HG03469 (cell line): ENCODE results near the gene BORCS8.
"Not testable (repeated sequence)": the region's sequence is repeated elsewhere in the genome, so short reads cannot be mapped to it uniquely, and the experiment has no call there.

Source experiments
- ATAC-seq: cut with Tn5 transposase; IDR thresholded peaks from one replicate; pipeline ENCODE4 v1.9.1; 2021; ENCODE audit warnings: mild to moderate bottlenecking, moderate library complexity, moderate number of reproducible peaks; ENCODE audit not compliant: unreplicated experiment

BORCS8 gene

DNA sequence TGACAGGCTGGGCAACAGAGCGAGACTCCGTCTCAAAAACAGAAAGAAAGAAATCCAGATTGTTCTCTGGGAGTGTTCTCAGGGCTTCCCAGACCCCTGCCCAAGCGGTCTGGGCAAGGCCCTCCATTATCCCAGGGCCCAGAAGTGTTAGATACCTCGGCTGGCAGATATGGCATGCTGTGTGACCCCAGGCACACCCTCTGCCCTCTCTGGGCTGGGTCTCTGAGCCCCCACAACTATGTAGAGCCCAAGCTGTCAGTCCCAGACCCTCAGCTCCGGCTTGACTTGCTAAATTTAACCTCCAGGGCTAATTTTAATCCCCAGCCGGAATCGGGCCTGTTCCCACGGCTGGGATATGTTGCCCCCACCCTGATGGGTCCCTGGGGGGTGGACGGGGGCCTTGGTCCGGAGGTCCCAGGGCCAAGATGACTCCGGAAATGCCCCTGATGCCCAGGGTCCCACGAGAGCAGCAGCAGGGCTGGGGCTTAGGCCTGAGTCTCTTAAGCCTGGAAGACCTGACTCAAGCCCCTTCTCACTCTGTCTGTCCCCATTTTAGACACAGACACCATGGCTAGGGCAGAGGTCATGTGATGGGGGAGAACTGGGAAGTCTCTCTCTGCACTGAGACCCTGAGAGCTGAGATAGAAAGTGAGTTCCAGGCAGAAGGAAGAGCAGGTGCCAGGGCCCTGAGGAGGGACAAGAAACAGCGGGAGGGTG, 39.1 kb downstream of the BORCS8 start:
- ATAC-seq: no peak

DNA sequence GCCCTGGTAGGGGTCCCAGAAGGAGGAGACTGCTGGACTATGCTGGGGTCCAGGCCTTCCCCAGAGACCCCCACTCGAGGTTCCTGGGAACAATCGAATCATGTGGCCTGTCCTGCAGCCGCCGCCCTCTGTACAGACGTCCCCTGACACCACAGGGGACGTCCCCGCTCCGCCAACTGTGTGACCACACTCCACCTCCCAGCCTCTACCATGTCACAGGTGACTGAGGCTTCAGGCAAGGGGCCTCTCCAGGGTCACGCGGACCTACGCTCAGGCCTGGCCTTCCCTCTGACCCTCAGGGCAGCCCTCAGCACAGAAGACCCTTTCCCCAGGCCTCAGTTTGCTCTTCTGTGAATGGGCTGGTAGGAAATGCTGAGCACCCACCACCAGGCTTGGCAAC, 40.5 kb downstream of the BORCS8 start:
- ATAC-seq: peak; percentile 37

GRCh38 chr19:19149435-19149834, 42.5 kb downstream of the BORCS8 start:
- no peak for ATAC-seq

- not testable (repeated sequence) for ATAC-seq
These were observed 43.4 kb downstream of the BORCS8 start for GRCh38 chr19:19148504-19148903.

DNA sequence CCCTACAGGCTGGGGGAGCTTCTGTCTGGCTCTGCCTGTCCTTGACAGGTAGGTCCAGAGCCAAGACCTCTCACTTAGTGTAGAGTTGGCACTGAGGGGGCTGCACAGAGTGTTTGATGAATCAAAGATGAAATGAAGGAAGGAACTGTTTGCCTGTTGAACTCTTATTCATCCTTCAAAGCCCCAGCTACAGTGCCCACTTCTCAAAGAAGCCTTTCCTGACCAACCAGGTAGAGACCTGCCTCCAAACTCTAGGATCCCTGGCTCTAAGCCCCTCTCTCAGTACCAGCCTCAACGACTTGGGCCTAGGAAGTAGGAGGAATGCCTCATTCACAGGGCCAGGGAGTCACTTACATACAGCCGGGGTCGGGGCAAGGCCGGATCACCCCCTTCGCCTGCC, 44.6 kb downstream of the BORCS8 start:
- ATAC-seq: no peak

DNA sequence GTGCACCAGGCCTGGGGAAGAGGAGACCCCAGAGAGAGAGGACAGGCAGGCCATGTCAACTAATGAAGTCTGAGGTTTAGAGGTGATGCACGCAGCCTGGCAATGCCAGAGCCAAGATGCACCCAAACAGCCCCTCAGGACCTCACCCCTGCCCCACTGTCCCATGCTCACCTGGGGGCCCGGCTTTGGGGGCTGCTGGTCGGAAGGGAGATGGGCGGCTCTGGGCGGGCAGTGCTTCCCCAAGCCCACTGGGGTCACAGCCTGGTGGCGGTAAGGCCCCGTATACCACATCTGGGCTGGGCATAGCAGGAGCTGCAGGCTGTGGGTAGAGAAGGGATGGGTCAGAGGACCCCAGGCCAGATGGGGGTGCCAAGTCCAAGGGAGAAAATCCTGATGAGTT, 45.1 kb downstream of the BORCS8 start:
- no peak for ATAC-seq

DNA sequence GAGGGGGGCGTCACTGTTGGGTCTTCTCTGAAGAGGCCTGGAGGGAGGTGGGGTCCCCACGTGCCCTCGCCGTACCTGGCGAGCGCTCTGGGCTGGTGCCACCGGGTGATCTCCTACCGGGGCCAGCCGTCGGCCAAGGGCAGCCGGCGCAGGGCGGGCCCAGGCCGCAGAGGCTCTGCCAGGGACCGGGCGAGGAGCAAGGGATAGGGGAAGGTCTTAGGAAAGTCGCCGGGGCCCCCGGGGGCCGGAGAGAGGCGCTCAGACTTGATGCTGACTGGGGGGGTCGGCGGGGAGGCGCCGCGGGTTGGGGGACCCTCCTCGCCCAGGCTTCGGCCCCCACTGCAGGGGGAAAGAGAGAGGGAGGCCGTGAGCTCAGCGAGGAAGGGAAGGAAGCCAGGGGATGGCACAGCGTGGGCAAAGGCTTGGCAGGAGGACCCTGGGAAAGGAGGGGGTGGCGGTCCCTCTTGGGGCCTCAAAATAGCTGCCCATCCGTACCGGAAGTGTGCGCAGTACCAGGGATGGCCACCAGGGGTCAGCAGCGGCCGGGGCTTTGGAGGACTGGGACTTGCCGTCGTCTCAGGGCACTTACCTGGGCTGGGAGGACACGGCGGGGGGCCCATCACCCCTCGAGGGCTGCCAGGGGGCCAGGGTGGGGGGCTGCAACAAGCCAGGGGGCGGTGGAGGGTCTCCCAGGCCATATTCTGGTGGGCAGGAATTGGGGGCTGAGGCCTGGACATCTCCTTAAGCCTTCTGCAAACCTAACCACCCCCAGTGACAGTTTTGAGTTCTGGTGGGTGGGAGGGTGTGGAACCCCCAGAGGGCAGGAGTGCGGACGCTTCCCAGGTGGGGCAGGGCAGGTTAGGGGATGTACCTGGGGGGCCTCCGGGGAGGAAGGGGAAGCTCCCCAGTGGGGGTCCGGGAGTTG, 46.0 kb downstream of the BORCS8 start:
- no peak for ATAC-seq

- no peak for ATAC-seq
These were observed 46.7 kb downstream of the BORCS8 start for GRCh38 chr19:19145281-19145680.

DNA sequence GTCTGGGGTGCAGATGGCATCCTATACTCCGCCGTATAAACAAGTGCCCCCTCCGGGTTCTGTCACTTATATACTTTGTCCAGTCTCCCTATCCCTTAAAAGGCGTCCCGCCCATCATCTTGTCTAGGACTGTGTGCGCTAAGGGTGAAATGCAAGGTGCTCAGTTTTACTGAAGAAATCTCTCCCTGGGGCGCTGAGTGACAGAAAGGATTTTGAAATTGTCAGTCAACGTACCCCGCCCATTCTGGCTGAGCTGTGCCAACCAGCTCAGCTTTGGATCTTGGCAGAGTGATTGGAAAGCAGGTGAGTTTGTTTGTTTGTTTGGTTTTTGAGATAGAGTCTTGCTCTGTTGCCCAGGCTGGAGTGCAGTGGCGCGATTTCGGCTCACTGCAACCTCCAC, 49.6 kb downstream of the BORCS8 start:
- ATAC-seq: no peak

DNA sequence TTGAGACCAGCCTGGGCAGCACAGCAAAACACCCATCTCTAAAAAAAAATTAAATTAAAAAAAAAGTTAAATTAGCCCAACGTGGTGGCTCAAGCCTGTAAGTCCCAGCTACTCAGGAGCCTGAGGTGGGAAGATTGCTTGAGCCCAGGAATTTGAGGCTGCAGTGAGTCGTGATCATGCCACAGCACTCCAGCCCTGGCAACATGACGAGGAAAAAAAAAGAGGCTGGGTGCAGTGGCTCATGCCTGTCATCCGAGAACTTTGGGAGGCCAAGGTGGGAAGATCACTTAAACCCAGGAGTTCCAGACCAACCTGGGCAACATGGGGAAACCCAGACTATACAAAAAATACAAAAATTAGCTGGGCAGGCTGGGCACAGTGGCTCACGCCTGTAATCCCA, 51.5 kb downstream of the BORCS8 start:
- ATAC-seq: no peak

DNA sequence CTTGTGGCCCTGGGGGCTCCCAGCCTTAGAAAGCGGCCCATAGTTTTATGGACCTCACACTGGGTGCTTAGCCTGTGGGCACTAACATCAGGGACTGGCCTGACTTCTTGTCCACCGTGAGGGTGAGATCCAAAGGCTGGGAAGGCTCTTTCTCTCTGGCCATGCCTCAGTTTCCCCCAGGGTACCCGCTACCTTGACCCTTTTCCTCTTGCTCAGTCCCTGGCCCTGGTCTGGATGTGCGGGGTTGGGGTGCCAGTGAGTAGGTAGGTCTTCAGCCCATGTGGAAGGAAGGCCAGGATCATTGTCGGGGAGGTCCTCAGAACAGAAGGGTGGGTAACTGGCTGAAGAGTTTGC, 52.1 kb downstream of the BORCS8 start:
- no peak for ATAC-seq

- ATAC-seq: peak; percentile 92
These were observed 53.6 kb downstream of the BORCS8 start, which contains the start of gene TMEM161A for GRCh38 chr19:19138109-19138981. Gene TMEM161A (minus strand): TSS chr19:19138478. CDS start chr19:19138428, 50 bp downstream.

- no peak for ATAC-seq
These were observed 54.3 kb downstream of the BORCS8 start for GRCh38 chr19:19137556-19138108.

DNA sequence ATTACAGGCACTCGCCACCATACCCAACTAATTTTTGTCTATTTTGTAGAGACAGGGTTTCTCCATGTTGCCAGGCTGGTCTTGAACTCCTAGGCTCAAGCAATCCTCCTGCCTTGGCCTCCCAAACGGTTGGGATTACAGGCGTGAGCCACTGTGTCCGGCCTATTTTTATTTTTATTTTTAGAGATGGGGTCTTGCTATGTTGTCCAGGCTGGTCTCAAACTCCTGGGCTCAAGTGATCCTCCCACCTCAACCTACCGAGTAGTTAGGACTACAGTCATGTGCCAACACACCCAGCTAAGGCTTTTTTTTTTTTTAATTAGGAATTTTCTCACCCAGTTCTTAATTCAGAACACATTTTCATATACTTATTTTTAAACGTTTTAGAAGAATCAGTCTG, 56.2 kb downstream of the BORCS8 start:
- not testable (repeated sequence) for ATAC-seq

DNA sequence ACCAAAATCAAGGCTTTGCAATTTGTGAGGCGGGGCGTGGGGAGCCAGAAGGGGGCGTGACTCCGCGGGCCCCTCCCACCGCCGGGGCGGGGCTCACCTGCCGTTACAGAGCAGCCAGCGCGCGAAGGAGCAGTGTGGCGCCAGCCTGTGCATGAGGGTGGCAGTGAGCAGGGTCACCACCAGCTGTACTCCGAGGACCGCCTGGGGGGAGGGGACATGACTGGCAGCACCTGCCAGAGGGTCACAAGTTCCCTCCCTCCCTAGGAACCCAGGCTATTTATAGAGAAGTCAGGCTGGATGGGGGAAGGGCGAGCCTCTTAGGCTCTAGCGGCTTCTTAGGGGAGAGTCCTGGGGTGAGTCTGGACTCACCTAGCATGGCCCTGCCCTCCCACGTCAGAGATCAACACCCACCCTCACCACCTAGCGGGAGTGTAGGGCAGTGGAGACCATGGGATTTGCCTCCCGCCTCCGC, 57.2 kb downstream of the BORCS8 start:
- ATAC-seq: no peak

DNA sequence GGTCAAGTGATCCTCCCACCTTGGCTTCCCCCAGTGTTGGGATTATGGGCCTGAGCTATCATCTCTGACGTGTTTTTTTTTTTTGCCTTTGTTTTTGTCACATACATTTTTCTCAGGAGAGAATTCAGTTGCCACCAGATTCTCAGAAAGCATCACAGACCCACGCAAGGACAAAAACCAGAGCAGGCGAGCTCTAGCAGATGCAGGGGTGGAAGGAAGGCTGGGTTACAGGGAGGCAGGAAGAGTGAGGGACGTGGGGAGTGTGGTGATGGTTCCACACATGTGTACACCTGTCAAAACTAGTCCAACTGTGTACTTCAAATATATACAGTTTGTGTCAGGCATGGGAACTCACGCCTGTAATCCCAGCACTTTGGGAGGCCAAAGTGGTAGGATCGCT, 58.0 kb downstream of the BORCS8 start:
- ATAC-seq: no peak

GRCh38 chr19:19132912-19133311, 59.0 kb downstream of the BORCS8 start:
- ATAC-seq: no peak

DNA sequence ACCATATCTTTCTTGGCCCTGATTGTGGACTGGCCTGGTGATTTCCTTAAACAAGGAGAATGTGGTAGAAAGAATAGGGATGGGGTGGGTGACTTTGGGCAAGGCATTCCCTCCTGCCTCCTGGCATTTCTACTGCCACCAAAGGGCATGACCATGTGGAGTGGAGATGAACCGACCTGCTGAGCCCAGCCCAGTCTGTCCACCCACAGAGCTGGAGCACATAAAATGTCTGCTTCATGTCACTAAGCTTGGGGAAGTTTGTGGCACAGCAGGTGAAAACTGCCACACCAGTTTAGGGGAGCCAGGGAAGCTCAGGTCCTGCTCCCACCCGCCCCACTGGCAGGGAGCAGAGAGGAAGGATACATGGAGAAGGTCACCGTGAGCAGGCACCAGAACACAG, 60.0 kb downstream of the BORCS8 start:
- ATAC-seq: no peak
